Neural progenitor cell (in vitro differentiated cells): Measurements from ENCODE around the gene TBCCD1.

Source experiments
- EZH2 ChIP-seq: fragments of 200-600 bp; sonication (generic); IDR thresholded peaks from 2 replicates; pipeline ENCODE4 v1.6.1; 2017; ENCODE audit warnings: antibody characterized with exemption, mild to moderate bottlenecking, moderate library complexity
- EZH2phosphoT487 ChIP-seq: fragments of 200-600 bp; sonication (generic); IDR thresholded peaks from 2 replicates; pipeline ENCODE4 v1.6.1; 2017; ENCODE audit warnings: antibody characterized with exemption
- TF ChIP-seq, protein P1 (sequence below): fragments of 200-600 bp; sonication (generic); IDR thresholded peaks from 2 replicates; pipeline ENCODE4 v1.5.1; 2017; ENCODE audit warnings: antibody characterized with exemption, mild to moderate bottlenecking

DNA sequence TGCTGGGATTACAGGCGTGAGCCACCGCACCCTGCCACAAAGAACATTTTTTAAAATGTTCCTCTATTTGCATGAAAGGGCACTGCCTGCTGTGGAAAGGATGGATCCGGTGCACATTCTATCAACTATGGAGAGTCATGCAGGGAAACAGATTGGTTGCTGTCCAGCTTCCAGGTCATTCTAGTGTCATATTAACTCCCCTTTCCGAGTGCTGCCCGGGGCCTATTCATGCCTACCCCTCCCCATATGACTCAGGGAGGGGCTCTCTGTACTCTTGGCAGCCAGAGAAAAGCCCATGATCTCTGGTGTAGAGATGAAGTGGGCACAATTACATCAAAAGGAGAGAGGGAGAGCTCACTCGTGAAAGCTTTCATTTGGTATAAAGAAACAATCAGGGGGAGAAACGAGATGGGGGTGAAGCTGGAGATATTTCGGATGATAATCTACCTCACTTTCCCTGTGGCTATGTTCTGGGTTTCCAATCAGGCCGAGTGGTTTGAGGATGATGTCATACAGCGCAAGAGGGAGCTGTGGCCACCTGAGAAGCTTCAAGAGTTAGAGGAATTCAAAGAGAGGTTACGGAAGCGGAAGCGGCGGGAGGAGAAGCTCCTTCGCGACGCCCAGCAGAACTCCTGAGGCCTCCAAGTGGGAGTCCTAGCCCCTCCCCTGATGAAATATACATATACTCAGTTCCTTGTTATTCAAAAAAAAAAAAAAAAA lies 29.6 kb upstream of the TBCCD1 start:
- TF ChIP-seq, protein P1, sequence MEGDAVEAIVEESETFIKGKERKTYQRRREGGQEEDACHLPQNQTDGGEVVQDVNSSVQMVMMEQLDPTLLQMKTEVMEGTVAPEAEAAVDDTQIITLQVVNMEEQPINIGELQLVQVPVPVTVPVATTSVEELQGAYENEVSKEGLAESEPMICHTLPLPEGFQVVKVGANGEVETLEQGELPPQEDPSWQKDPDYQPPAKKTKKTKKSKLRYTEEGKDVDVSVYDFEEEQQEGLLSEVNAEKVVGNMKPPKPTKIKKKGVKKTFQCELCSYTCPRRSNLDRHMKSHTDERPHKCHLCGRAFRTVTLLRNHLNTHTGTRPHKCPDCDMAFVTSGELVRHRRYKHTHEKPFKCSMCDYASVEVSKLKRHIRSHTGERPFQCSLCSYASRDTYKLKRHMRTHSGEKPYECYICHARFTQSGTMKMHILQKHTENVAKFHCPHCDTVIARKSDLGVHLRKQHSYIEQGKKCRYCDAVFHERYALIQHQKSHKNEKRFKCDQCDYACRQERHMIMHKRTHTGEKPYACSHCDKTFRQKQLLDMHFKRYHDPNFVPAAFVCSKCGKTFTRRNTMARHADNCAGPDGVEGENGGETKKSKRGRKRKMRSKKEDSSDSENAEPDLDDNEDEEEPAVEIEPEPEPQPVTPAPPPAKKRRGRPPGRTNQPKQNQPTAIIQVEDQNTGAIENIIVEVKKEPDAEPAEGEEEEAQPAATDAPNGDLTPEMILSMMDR, result peak; percentile 7
- TF ChIP-seq EZH2, result no peak
- no peak for TF ChIP-seq EZH2phosphoT487
